RWPE2 (cell line): ENCODE results near the gene ENO2.
"Not testable (repeated sequence)": the region's sequence is repeated elsewhere in the genome, so short reads cannot be mapped to it uniquely, and the experiment has no call there.

Experiments
- ATAC-seq: fragments of 200-7000 bp; cut with Tn5 transposase; 3 replicates; pipeline ENCODE4 v1.9.1; 2021; ENCODE audit warnings: low read depth
- DNase-seq: peaks from one replicate; pipeline ENCODE4 v3.0.0-alpha.2; 2020; ENCODE audit warnings: low spot score
- H3K27ac ChIP-seq: fragments of 450-650 bp; 2 replicates; pipeline ENCODE4 v1.5.1; 2017; ENCODE audit warnings: mild to moderate bottlenecking; ENCODE audit not compliant: poor library complexity, severe bottlenecking
- H3K27me3 ChIP-seq: fragments of 250-450 bp; sonication (Bioruptor Pico); 2 replicates; pipeline ENCODE4 v1.5.1; 2021; ENCODE audit warnings: mild to moderate bottlenecking, moderate library complexity; ENCODE audit not compliant: insufficient read depth, poor library complexity, severe bottlenecking
- H3K36me3 ChIP-seq: fragments of 250-450 bp; sonication (Bioruptor Pico); 2 replicates; pipeline ENCODE4 v1.5.1; 2020; ENCODE audit warnings: low read depth, mild to moderate bottlenecking, moderate library complexity
- H3K4me1 ChIP-seq: fragments of 250-450 bp; sonication (Bioruptor Pico); 2 replicates; pipeline ENCODE4 v1.5.1; 2021; ENCODE audit warnings: mild to moderate bottlenecking, moderate library complexity; ENCODE audit not compliant: insufficient read depth, poor library complexity, severe bottlenecking
- H3K4me3 ChIP-seq: fragments of 250-450 bp; sonication (Bioruptor Pico); 2 replicates; pipeline ENCODE4 v1.5.1; 2021; ENCODE audit warnings: mild to moderate bottlenecking, moderate library complexity; ENCODE audit not compliant: severe bottlenecking
- H3K9me3 ChIP-seq: fragments of 250-450 bp; sonication (Bioruptor Pico); 2 replicates; pipeline ENCODE4 v1.5.1; 2021; ENCODE audit warnings: mild to moderate bottlenecking, moderate library complexity; ENCODE audit not compliant: severe bottlenecking
- TF ChIP-seq, protein P1 (sequence below): fragments of 450-650 bp; IDR thresholded peaks from one replicate; pipeline ENCODE4 v1.5.1; 2017; ENCODE audit warnings: mild to moderate bottlenecking, moderate library complexity; ENCODE audit not compliant: poor library complexity, severe bottlenecking

The ENO2 gene

GRCh38 chr12:6914246-6914946 lies at the start of gene ENO2:
ENO2 (plus strand) TSS chr12:6914580; CDS start chr12:6915833, 1,253 bp downstream.
- peak; percentile 88 for ATAC-seq
- Histone ChIP-seq H3K27me3 (no peaks in the 10 kb centered on the region), H3K4me3 (peak within 1 kb of the TSS; percentile 59), H3K36me3 (peaks cover 24% of the 10 kb centered on the region), H3K4me1 (peaks cover 3% of the 10 kb centered on the region), H3K27ac (peak within 1 kb of the TSS; percentile 14), H3K9me3 (no peaks in the 10 kb centered on the region)
- TF ChIP-seq, protein P1, sequence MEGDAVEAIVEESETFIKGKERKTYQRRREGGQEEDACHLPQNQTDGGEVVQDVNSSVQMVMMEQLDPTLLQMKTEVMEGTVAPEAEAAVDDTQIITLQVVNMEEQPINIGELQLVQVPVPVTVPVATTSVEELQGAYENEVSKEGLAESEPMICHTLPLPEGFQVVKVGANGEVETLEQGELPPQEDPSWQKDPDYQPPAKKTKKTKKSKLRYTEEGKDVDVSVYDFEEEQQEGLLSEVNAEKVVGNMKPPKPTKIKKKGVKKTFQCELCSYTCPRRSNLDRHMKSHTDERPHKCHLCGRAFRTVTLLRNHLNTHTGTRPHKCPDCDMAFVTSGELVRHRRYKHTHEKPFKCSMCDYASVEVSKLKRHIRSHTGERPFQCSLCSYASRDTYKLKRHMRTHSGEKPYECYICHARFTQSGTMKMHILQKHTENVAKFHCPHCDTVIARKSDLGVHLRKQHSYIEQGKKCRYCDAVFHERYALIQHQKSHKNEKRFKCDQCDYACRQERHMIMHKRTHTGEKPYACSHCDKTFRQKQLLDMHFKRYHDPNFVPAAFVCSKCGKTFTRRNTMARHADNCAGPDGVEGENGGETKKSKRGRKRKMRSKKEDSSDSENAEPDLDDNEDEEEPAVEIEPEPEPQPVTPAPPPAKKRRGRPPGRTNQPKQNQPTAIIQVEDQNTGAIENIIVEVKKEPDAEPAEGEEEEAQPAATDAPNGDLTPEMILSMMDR, result no peak
- no peak for DNase-seq

DNA sequence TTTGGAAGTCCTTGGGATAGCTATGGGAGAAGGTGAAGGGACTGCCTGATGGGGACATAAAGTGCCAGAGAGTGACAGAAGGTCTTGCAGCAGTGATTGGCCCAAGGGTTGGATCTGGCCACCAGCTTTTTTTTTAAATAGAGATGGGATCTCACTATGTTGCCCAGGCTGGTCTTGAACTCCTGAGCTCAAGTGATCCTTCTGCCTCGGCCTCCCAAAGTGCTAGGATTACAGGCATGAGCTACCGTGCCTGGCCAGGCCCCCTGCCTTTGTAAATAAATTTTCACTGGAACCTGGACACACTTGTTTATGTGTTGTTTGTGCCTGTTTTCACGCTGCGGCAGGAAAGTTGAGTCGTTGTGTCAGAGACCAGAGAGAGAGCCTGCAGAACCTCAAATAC lies 49.1 kb upstream of the ENO2 start:
- not testable (repeated sequence) for H3K9me3 ChIP-seq, ATAC-seq, H3K27ac ChIP-seq, H3K27me3 ChIP-seq, H3K4me1 ChIP-seq, H3K4me3 ChIP-seq, DNase-seq
- H3K36me3 ChIP-seq, result peaks cover 58% of the 10 kb centered on the region

GRCh38 chr12:6866163-6866919 lies 48.0 kb upstream of the ENO2 start:
- H3K4me3 ChIP-seq, result no peak overlapping the region
- H3K36me3 ChIP-seq, result peaks cover 66% of the 10 kb centered on the region
- DNase-seq (no peak), ATAC-seq (no peak)
- TF ChIP-seq, protein P1, result no peak
- H3K9me3 ChIP-seq, result no peaks in the 10 kb centered on the region
- H3K4me1 ChIP-seq, result peaks cover 6% of the 10 kb centered on the region
- H3K27me3 ChIP-seq, result no peaks in the 10 kb centered on the region
- peak overlapping the region; percentile 88 for H3K27ac ChIP-seq

DNA sequence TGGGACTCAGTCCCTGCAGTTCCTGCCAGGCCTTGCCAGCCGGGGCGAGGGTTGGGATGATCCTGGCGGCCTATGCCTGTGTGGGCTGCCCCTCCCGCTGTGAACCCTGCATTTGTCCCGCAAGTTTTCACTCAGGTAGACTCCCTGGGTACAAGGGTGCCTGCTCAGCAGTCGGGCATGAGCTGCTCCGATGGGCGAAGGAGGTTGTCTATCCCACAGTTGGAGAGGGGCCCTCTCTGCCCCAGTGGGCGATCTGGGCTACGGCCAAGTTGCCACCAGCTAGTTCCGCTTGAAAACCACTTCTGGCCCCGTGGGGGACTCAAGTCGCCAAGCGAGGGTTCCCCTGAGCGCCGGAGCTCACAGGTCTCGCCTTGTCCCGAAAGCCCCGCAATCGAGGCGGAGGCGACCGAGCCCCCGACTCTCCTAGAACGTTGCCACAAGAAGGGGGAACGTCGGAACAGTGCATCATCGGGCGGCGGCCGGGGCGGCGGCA lies 47.4 kb upstream of the ENO2 start:
- peak overlapping the region; percentile 97 for H3K4me3 ChIP-seq
- TF ChIP-seq, protein P1, result no peak
- no peak for DNase-seq
- peaks cover 6% of the 10 kb centered on the region for H3K4me1 ChIP-seq
- peak overlapping the region; percentile 88 for H3K27ac ChIP-seq
- H3K9me3 ChIP-seq, result no peaks in the 10 kb centered on the region
- H3K27me3 ChIP-seq, result no peaks in the 10 kb centered on the region
- peak; percentile 1; the same call in 2 of the 3 replicates for ATAC-seq
- H3K36me3 ChIP-seq, result peaks cover 66% of the 10 kb centered on the region

DNA sequence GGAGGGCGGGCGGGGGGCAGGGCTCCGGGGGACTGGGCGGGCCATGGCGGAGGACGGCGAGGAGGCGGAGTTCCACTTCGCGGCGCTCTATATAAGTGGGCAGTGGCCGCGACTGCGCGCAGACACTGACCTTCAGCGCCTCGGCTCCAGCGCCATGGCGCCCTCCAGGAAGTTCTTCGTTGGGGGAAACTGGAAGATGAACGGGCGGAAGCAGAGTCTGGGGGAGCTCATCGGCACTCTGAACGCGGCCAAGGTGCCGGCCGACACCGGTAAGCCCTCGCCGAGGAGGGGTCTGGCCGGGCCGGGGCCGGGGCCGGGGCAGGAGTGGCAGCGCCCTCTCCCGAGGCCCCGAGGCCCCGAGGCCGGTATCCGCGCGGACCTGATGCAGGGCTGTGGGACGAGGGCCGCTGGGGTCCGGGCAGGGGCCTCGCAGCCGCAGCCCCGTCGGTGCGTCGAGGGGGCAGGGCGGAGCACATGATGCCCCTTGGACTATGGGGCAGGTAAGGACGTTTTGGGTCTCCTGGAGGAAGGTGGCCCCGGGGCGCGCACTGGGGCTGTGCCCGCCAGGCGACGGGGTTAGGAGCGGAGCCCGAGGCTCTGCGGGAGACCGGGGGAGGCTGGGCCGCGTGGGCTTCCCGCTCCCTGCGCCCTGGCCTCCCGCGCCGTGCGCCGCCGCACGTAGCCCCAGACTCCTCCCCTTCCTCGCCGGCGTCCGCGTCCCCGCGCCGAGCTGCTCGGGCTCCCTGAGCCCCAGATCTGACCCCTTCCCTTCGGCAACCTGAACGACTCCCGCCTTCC lies 46.8 kb upstream of the ENO2 start, which contains the start of gene TPI1:
TSS of gene TPI1 (plus strand) at position 119 of the 798 bp plus-strand sequence. CDS start at position 155, 36 bp downstream.
- H3K4me3 ChIP-seq, result peak within 1 kb of the TSS; percentile 97
- no peaks in the 10 kb centered on the region for H3K27me3 ChIP-seq
- peaks cover 59% of the 10 kb centered on the region for H3K36me3 ChIP-seq
- H3K27ac ChIP-seq, result peak within 1 kb of the TSS; percentile 88
- H3K4me1 ChIP-seq, result peaks cover 6% of the 10 kb centered on the region
- H3K9me3 ChIP-seq, result no peaks in the 10 kb centered on the region
- TF ChIP-seq, protein P1, result no peak
- ATAC-seq, result peak; percentile 57
- DNase-seq, result peak; percentile 82
